Transverse colon (tissue), 4 donors: ENCODE results near the gene RALBP1. TPM values are rescaled to one million over a fixed set of nuclear protein-coding genes. Genes with fewer than 3 reads are reported as not detected.

Source experiments
- DNase-seq: peaks from one replicate; pipeline ENCODE4 v3.0.0-alpha.2; 2019
- H3K27ac ChIP-seq, 4 donors: fragments of 200-600 bp; sonication (generic); 2 replicates each; pipeline ENCODE4 v1.5.1; 2016 to 2018; ENCODE audit warnings: inconsistent platforms in 4 of 4
- H3K27me3 ChIP-seq: fragments of 200-600 bp; sonication (generic); 2 replicates; pipeline ENCODE4 v1.5.1; 2017; ENCODE audit warnings: inconsistent platforms
- H3K36me3 ChIP-seq, 4 donors: fragments of 200-600 bp; sonication (generic); 2 replicates each; pipeline ENCODE4 v1.5.1; 2017 to 2019; ENCODE audit warnings: inconsistent platforms in 4 of 4
- H3K4me1 ChIP-seq, 4 donors: fragments of 200-600 bp; sonication (generic); 2 replicates each; pipeline ENCODE4 v1.5.1; 2017 to 2020; ENCODE audit warnings: inconsistent platforms in 4 of 4
- H3K4me3 ChIP-seq, 4 donors: fragments of 200-600 bp; sonication (generic); 1 replicate in 1 of 4; 2 replicates in 3 of 4; pipeline versions ENCODE4 v1.5.1 to v1.6.1; 2017 to 2019; ENCODE audit warnings: inconsistent platforms in 4 of 4
- H3K9me3 ChIP-seq, 2 donors: fragments of 200-600 bp; sonication (generic); 2 replicates each; pipeline ENCODE4 v1.5.1; 2017 to 2019; ENCODE audit warnings: inconsistent platforms in 2 of 2
- EP300 ChIP-seq: sonication (generic); formaldehyde crosslinking; IDR thresholded peaks from one replicate; pipeline ENCODE4 v1.6.1; 2017; ENCODE audit warnings: antibody characterized with exemption, low read depth
- POLR2A ChIP-seq: fragments of 450-650 bp; IDR thresholded peaks from one replicate; pipeline ENCODE4 v1.6.1; 2016; ENCODE audit warnings: antibody characterized with exemption, mild to moderate bottlenecking, moderate library complexity
- POLR2AphosphoS5 ChIP-seq, 3 donors: sonication (generic); formaldehyde crosslinking; IDR thresholded peaks; one replicate each; pipeline ENCODE4 v1.6.1; 2016; ENCODE audit warnings: antibody characterized with exemption in 3 of 3
- WGBS, 2 donors: methylation state at CpG; one replicate each; pipeline ENCODE4 v1.1.5; 2018; ENCODE audit warnings: low coverage in 1 of 2; 5-methylcytosine and 5-hydroxymethylcytosine counted together
- in situ Hi-C, 4 donors: fragments of 200-750 bp; cut with MboI; loops; one replicate each; pipeline versions ENCODE4 v1.15.0 to v1.15.1; 2017; ENCODE audit warnings: low sequenced_read_pairs in 3 of 4, low pct_ligation_motif_present in 1 of 4, low pct_unique_long_range_greater_than_20kb in 1 of 4
- intact Hi-C: fragments of 100-400 bp; cut with DNase I; formaldehyde crosslinking; loops from one replicate; pipeline ENCODE4 v1.15.1; 2023; ENCODE audit warnings: low total_unique reads
- total RNA-seq, 4 donors: library from RNA; depleted of rRNA; stranded (reverse); fragments of >200 nt; gene quantifications; one replicate each; pipeline ENCODE4 v1.1.0, GENCODE V29; 2016
- TF ChIP-seq, protein P1 (sequence below), 5 experiments: fragments of 200-600 bp in 3 of 5; fragments of 450-650 bp in 2 of 5; sonication (generic) in 3 of 5; IDR thresholded peaks; 1 replicate in 2 of 5; 2 replicates in 3 of 5; pipeline ENCODE4 v1.5.1; 2016 to 2017; ENCODE audit warnings: antibody characterized with exemption in 5 of 5, inconsistent platforms in 3 of 5, mild to moderate bottlenecking in 2 of 5, moderate library complexity in 1 of 5

RALBP1 gene
- total RNA-seq, 4 donors from 2014 or later: 34.2 to 93.3 (median 70.6) TPM

- Histone ChIP-seq H3K4me1 (peaks cover 0 to 17% (median 5%) of the 10 kb centered on the region in 4 donors), H3K36me3 (no peaks in the 10 kb centered on the region), H3K27me3 (no peaks in the 10 kb centered on the region), H3K4me3 (no peak overlapping the region), H3K9me3 (no peaks in the 10 kb centered on the region), H3K27ac (peak overlapping the region in 2 of 4 donors; percentile 12 to 59)
- TF ChIP-seq POLR2AphosphoS5 (IDR thresholded peaks at IDR 0.05) (no peak), POLR2A (no peak), EP300 (no peak)
- TF ChIP-seq, protein P1, sequence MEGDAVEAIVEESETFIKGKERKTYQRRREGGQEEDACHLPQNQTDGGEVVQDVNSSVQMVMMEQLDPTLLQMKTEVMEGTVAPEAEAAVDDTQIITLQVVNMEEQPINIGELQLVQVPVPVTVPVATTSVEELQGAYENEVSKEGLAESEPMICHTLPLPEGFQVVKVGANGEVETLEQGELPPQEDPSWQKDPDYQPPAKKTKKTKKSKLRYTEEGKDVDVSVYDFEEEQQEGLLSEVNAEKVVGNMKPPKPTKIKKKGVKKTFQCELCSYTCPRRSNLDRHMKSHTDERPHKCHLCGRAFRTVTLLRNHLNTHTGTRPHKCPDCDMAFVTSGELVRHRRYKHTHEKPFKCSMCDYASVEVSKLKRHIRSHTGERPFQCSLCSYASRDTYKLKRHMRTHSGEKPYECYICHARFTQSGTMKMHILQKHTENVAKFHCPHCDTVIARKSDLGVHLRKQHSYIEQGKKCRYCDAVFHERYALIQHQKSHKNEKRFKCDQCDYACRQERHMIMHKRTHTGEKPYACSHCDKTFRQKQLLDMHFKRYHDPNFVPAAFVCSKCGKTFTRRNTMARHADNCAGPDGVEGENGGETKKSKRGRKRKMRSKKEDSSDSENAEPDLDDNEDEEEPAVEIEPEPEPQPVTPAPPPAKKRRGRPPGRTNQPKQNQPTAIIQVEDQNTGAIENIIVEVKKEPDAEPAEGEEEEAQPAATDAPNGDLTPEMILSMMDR (IDR thresholded peaks at IDR 0.05): no peak
- in situ Hi-C loops (no loop called here), intact Hi-C loops (no loop called here)
- DNase-seq: no peak
- 26 to 38% methylated on average over 4 of the region's 4 CpGs for WGBS, 2 donors
These were observed 13.2 kb downstream of the RALBP1 start for GRCh38 chr18:9488538-9488937.

- in situ Hi-C loops: no loop called here
These were observed 19.5 kb downstream of the RALBP1 start for GRCh38 chr18:9494778-9495331.

GRCh38 chr18:9495465-9495864 lies 20.2 kb downstream of the RALBP1 start:
- H3K4me1 ChIP-seq: no peaks in the 10 kb centered on the region
- in situ Hi-C loops: no loop called here
- TF ChIP-seq POLR2AphosphoS5 (IDR thresholded peaks at IDR 0.05) (no peak), EP300 (no peak), POLR2A (no peak)
- TF ChIP-seq, protein P1 (IDR thresholded peaks at IDR 0.05): no peak

More at GRCh38 chr18:9494778-9495331, 19.5 kb downstream of the RALBP1 start:
- no peak overlapping the region for H3K27ac ChIP-seq
- no peaks in the 10 kb centered on the region for H3K27me3 ChIP-seq
- H3K4me3 ChIP-seq: no peak overlapping the region
- TF ChIP-seq, protein P1 (IDR thresholded peaks at IDR 0.05): no peak
- TF ChIP-seq POLR2AphosphoS5 (IDR thresholded peaks at IDR 0.05) (no peak), POLR2A (no peak), EP300 (no peak)
- H3K36me3 ChIP-seq: no peaks in the 10 kb centered on the region
- intact Hi-C loops: no loop called here
- WGBS, 2 donors: 86 to 93% methylated on average over 2 to 9 of the region's 9 CpGs
- DNase-seq: no peak
- H3K4me1 ChIP-seq: peaks cover 0 to 2% (median 0%) of the 10 kb centered on the region in 4 donors
- H3K9me3 ChIP-seq: no peaks in the 10 kb centered on the region

GRCh38 chr18:9495916-9496705 lies 20.8 kb downstream of the RALBP1 start:
- in situ Hi-C loops (no loop called here), intact Hi-C loops (no loop called here)
- Histone ChIP-seq H3K27me3 (no peaks in the 10 kb centered on the region), H3K27ac (no peak overlapping the region), H3K36me3 (no peaks in the 10 kb centered on the region), H3K4me1 (no peaks in the 10 kb centered on the region), H3K9me3 (no peaks in the 10 kb centered on the region), H3K4me3 (no peak overlapping the region)
- WGBS, 2 donors: 91 to 97% methylated on average over 4 to 6 of the region's 6 CpGs
- DNase-seq: no peak
- TF ChIP-seq POLR2A: no peak
- TF ChIP-seq EP300: no peak
- no peak for TF ChIP-seq POLR2AphosphoS5 (IDR thresholded peaks at IDR 0.05)
- TF ChIP-seq, protein P1 (IDR thresholded peaks at IDR 0.05): no peak

More at GRCh38 chr18:9495465-9495864, 20.2 kb downstream of the RALBP1 start:
- no peak overlapping the region for H3K4me3 ChIP-seq
- no peak for DNase-seq
- H3K27me3 ChIP-seq: no peaks in the 10 kb centered on the region
- no peak overlapping the region for H3K27ac ChIP-seq
- no peaks in the 10 kb centered on the region for H3K36me3 ChIP-seq
- WGBS, 2 donors: 80 to 89% methylated on average over 1 of the region's 1 CpG
- intact Hi-C loops: no loop called here
- H3K9me3 ChIP-seq: no peaks in the 10 kb centered on the region
